Measurements from ENCODE around the gene GATC.

Gene GATC

GRCh38 chr12:120413901-120414695, 32.1 kb upstream of the GATC start:
- H3K36me3 ChIP-seq (ENCODE audit: control insufficient read depth, insufficient read depth, low read length), result no peaks in the 10 kb centered on the region
- no peaks in the 10 kb centered on the region for H3K27me3 ChIP-seq (ENCODE audit: control insufficient read depth, insufficient read depth, low read length)
- peaks cover 15% of the 10 kb centered on the region for H3K4me1 ChIP-seq (ENCODE audit: control insufficient read depth, insufficient read depth, low read length)
- H3K27ac ChIP-seq (ENCODE audit: low read depth, low read length), result peak overlapping the region; percentile 98
- peak overlapping the region; percentile 29 for H3K9ac ChIP-seq (ENCODE audit: low read depth, low read length)
- H3K9me3 ChIP-seq (ENCODE audit: control insufficient read depth, insufficient read depth, low read length), result no peaks in the 10 kb centered on the region
- peak overlapping the region; percentile 18; the same call in 1 of the 2 replicates for H3K4me3 ChIP-seq (ENCODE audit: low read depth, low read length)

GRCh38 chr12:120416490-120417216, 29.6 kb upstream of the GATC start:
- H3K27ac ChIP-seq (ENCODE audit: low read depth, low read length), result no peak overlapping the region
- no peaks in the 10 kb centered on the region for H3K9me3 ChIP-seq (ENCODE audit: control insufficient read depth, insufficient read depth, low read length)
- no peak overlapping the region for H3K4me3 ChIP-seq (ENCODE audit: low read depth, low read length)
- no peaks in the 10 kb centered on the region for H3K36me3 ChIP-seq (ENCODE audit: control insufficient read depth, insufficient read depth, low read length)
- no peak overlapping the region for H3K9ac ChIP-seq (ENCODE audit: low read depth, low read length)
- H3K27me3 ChIP-seq (ENCODE audit: control insufficient read depth, insufficient read depth, low read length), result no peaks in the 10 kb centered on the region
- H3K4me1 ChIP-seq (ENCODE audit: control insufficient read depth, insufficient read depth, low read length), result peaks cover 15% of the 10 kb centered on the region

GRCh38 chr12:120417917-120418580, 28.2 kb upstream of the GATC start:
- H3K36me3 ChIP-seq (ENCODE audit: control insufficient read depth, insufficient read depth, low read length), result no peaks in the 10 kb centered on the region
- no peak overlapping the region for H3K9ac ChIP-seq (ENCODE audit: low read depth, low read length)
- H3K4me3 ChIP-seq (ENCODE audit: low read depth, low read length), result no peak overlapping the region
- H3K4me1 ChIP-seq (ENCODE audit: control insufficient read depth, insufficient read depth, low read length), result peaks cover 12% of the 10 kb centered on the region
- no peak overlapping the region for H3K27ac ChIP-seq (ENCODE audit: low read depth, low read length)
- no peaks in the 10 kb centered on the region for H3K27me3 ChIP-seq (ENCODE audit: control insufficient read depth, insufficient read depth, low read length)
- H3K9me3 ChIP-seq (ENCODE audit: control insufficient read depth, insufficient read depth, low read length), result no peaks in the 10 kb centered on the region

GRCh38 chr12:120421701-120422100, 24.5 kb upstream of the GATC start:
- Histone ChIP-seq H3K27me3 (ENCODE audit: control insufficient read depth, insufficient read depth, low read length) (no peaks in the 10 kb centered on the region), H3K36me3 (ENCODE audit: control insufficient read depth, insufficient read depth, low read length) (no peaks in the 10 kb centered on the region), H3K4me3 (ENCODE audit: low read depth, low read length) (no peak overlapping the region), H3K4me1 (ENCODE audit: control insufficient read depth, insufficient read depth, low read length) (no peaks in the 10 kb centered on the region), H3K9ac (ENCODE audit: low read depth, low read length) (no peak overlapping the region), H3K9me3 (ENCODE audit: control insufficient read depth, insufficient read depth, low read length) (no peaks in the 10 kb centered on the region), H3K27ac (ENCODE audit: low read depth, low read length) (no peak overlapping the region)

- Histone ChIP-seq H3K4me1 (ENCODE audit: control insufficient read depth, insufficient read depth, low read length) (no peaks in the 10 kb centered on the region), H3K27ac (ENCODE audit: low read depth, low read length) (no peak overlapping the region), H3K9ac (ENCODE audit: low read depth, low read length) (no peak overlapping the region), H3K4me3 (ENCODE audit: low read depth, low read length) (no peak overlapping the region), H3K9me3 (ENCODE audit: control insufficient read depth, insufficient read depth, low read length) (no peaks in the 10 kb centered on the region), H3K27me3 (ENCODE audit: control insufficient read depth, insufficient read depth, low read length) (no peaks in the 10 kb centered on the region), H3K36me3 (ENCODE audit: control insufficient read depth, insufficient read depth, low read length) (no peaks in the 10 kb centered on the region)
Measured at GRCh38 chr12:120422892-120423456, 23.3 kb upstream of the GATC start.

GRCh38 chr12:120425797-120426196, 20.4 kb upstream of the GATC start:
- Histone ChIP-seq H3K4me1 (ENCODE audit: control insufficient read depth, insufficient read depth, low read length) (no peaks in the 10 kb centered on the region), H3K9ac (ENCODE audit: low read depth, low read length) (no peak overlapping the region), H3K27me3 (ENCODE audit: control insufficient read depth, insufficient read depth, low read length) (no peaks in the 10 kb centered on the region), H3K36me3 (ENCODE audit: control insufficient read depth, insufficient read depth, low read length) (no peaks in the 10 kb centered on the region), H3K9me3 (ENCODE audit: control insufficient read depth, insufficient read depth, low read length) (no peaks in the 10 kb centered on the region), H3K4me3 (ENCODE audit: low read depth, low read length) (no peak overlapping the region), H3K27ac (ENCODE audit: low read depth, low read length) (no peak overlapping the region)

- Histone ChIP-seq H3K9ac (ENCODE audit: low read depth, low read length) (no peak overlapping the region), H3K27me3 (ENCODE audit: control insufficient read depth, insufficient read depth, low read length) (no peaks in the 10 kb centered on the region), H3K9me3 (ENCODE audit: control insufficient read depth, insufficient read depth, low read length) (no peaks in the 10 kb centered on the region), H3K36me3 (ENCODE audit: control insufficient read depth, insufficient read depth, low read length) (no peaks in the 10 kb centered on the region), H3K4me1 (ENCODE audit: control insufficient read depth, insufficient read depth, low read length) (no peaks in the 10 kb centered on the region), H3K4me3 (ENCODE audit: low read depth, low read length) (no peak overlapping the region), H3K27ac (ENCODE audit: low read depth, low read length) (no peak overlapping the region)
Measured at GRCh38 chr12:120428597-120429229, 17.5 kb upstream of the GATC start.

- Histone ChIP-seq H3K4me1 (ENCODE audit: control insufficient read depth, insufficient read depth, low read length) (no peaks in the 10 kb centered on the region), H3K9me3 (ENCODE audit: control insufficient read depth, insufficient read depth, low read length) (no peaks in the 10 kb centered on the region)
Measured at GRCh38 chr12:120429368-120429767, 16.9 kb upstream of the GATC start.

GRCh38 chr12:120432772-120433525, 13.3 kb upstream of the GATC start:
- H3K9me3 ChIP-seq (ENCODE audit: control insufficient read depth, insufficient read depth, low read length), result no peaks in the 10 kb centered on the region
- no peaks in the 10 kb centered on the region for H3K4me1 ChIP-seq (ENCODE audit: control insufficient read depth, insufficient read depth, low read length)
- H3K27ac ChIP-seq (ENCODE audit: low read depth, low read length), result no peak overlapping the region
- H3K4me3 ChIP-seq (ENCODE audit: low read depth, low read length), result no peak overlapping the region
- H3K9ac ChIP-seq (ENCODE audit: low read depth, low read length), result no peak overlapping the region
- no peaks in the 10 kb centered on the region for H3K27me3 ChIP-seq (ENCODE audit: control insufficient read depth, insufficient read depth, low read length)
- no peaks in the 10 kb centered on the region for H3K36me3 ChIP-seq (ENCODE audit: control insufficient read depth, insufficient read depth, low read length)

More at GRCh38 chr12:120429368-120429767, 16.9 kb upstream of the GATC start:
- Histone ChIP-seq H3K36me3 (ENCODE audit: control insufficient read depth, insufficient read depth, low read length) (no peaks in the 10 kb centered on the region), H3K27ac (ENCODE audit: low read depth, low read length) (no peak overlapping the region), H3K9ac (ENCODE audit: low read depth, low read length) (no peak overlapping the region), H3K27me3 (ENCODE audit: control insufficient read depth, insufficient read depth, low read length) (no peaks in the 10 kb centered on the region), H3K4me3 (ENCODE audit: low read depth, low read length) (no peak overlapping the region)

Data from HUES48 (cell line).